DND-41 (cell line): ENCODE results near the gene N4BP2.

Experiments
- ATAC-seq: fragments of 200-7000 bp; cut with Tn5 transposase; 3 replicates; pipeline ENCODE4 v1.9.1; 2021; ENCODE audit warnings: low read depth; ENCODE audit not compliant: insufficient read depth
- DNase-seq: peaks from one replicate; pipeline ENCODE4 v3.0.0-alpha.2; 2020
- H2AFZ ChIP-seq: 2 replicates; pipeline ENCODE4 v1.6.0; 2012; ENCODE audit warnings: low read depth, low read length
- H3K27ac ChIP-seq: 2 replicates; pipeline ENCODE4 v1.5.1; 2012; ENCODE audit warnings: low read length, inconsistent platforms
- H3K27me3 ChIP-seq: fragments of 200-600 bp; sonication (generic); 2 replicates; pipeline ENCODE4 v1.6.0; 2012; ENCODE audit warnings: low read length, mild to moderate bottlenecking, inconsistent platforms; ENCODE audit not compliant: insufficient read depth, poor library complexity
- H3K36me3 ChIP-seq: 2 replicates; pipeline ENCODE4 v1.5.1; 2012; ENCODE audit warnings: low read length, inconsistent platforms; ENCODE audit not compliant: insufficient read depth
- H3K4me1 ChIP-seq: 2 replicates; pipeline ENCODE4 v1.5.1; 2012; ENCODE audit warnings: mild to moderate bottlenecking, low read length; ENCODE audit not compliant: insufficient read depth
- H3K4me2 ChIP-seq: 2 replicates; pipeline ENCODE4 v1.6.0; 2012; ENCODE audit warnings: mild to moderate bottlenecking, moderate library complexity, low read length, inconsistent platforms; ENCODE audit not compliant: insufficient read depth
- H3K4me3 ChIP-seq, 2 experiments: fragments of 200-600 bp in 1 of 2; shearing (Covaris generic) in 1 of 2; 2 replicates each; pipeline ENCODE4 v1.5.1; 2012 to 2016; ENCODE audit warnings: inconsistent platforms in 2 of 2, low read length in 2 of 2, mild to moderate bottlenecking in 2 of 2, low read depth in 1 of 2, moderate library complexity in 1 of 2
- H3K79me2 ChIP-seq: 2 replicates; pipeline ENCODE4 v1.6.0; 2012; ENCODE audit warnings: low read length, inconsistent platforms; ENCODE audit not compliant: insufficient read depth
- H3K9ac ChIP-seq: 2 replicates; pipeline ENCODE4 v1.6.0; 2012; ENCODE audit warnings: low read depth, mild to moderate bottlenecking, inconsistent platforms, low read length, moderate library complexity
- H3K9me3 ChIP-seq: 2 replicates; pipeline ENCODE4 v1.5.1; 2012; ENCODE audit warnings: low read length, moderate library complexity, mild to moderate bottlenecking, inconsistent platforms; ENCODE audit not compliant: insufficient read depth, severe bottlenecking
- H4K20me1 ChIP-seq: 2 replicates; pipeline ENCODE4 v1.6.0; 2012; ENCODE audit warnings: low read length; ENCODE audit not compliant: insufficient read depth
- EZH2 ChIP-seq: IDR thresholded peaks from 3 replicates; pipeline ENCODE4 v1.6.1; 2012; ENCODE audit warnings: borderline replicate concordance, low read depth, mild to moderate bottlenecking, moderate library complexity, low read length, inconsistent platforms; ENCODE audit not compliant: severe bottlenecking
- TF ChIP-seq, protein P1 (sequence below): IDR thresholded peaks from 2 replicates; pipeline ENCODE4 v1.5.1; 2012; ENCODE audit warnings: borderline replicate concordance, low read length, moderate library complexity, mild to moderate bottlenecking; ENCODE audit not compliant: poor library complexity, severe bottlenecking; ENCODE audit errors: extremely low read depth

The N4BP2 gene

DNA sequence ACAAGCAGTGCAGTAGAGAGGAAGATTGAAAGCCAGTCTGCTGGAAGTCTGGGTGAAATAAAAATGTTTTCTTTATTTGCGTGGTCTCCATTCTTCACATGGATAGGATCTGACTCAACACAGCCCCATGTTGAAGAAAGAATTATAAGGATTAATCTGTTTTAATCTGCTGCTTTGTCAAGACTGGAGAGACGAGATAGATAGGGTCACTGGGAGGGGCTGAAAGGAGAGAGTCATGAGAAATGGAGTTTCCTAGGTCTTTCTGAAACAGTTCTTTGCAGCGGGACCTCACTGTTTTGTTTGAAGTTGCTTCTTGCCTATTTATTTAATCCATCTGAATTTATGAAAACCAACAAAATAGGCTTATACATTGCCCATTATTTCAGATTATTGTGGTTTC is 107.8 kb downstream of the N4BP2 start:
- Histone ChIP-seq H3K4me1 (no peaks in the 10 kb centered on the region), H3K4me3 (no peak overlapping the region), H3K9me3 (peaks cover 11% of the 10 kb centered on the region), H2AFZ (no peak overlapping the region), H3K27me3 (no peaks in the 10 kb centered on the region), H4K20me1 (no peaks in the 10 kb centered on the region), H3K36me3 (peaks cover 50% of the 10 kb centered on the region), H3K79me2 (no peaks in the 10 kb centered on the region), H3K27ac (no peak overlapping the region), H3K4me2 (no peak overlapping the region), H3K9ac (no peak overlapping the region)
- DNase-seq: no peak
- no peak for ATAC-seq
- TF ChIP-seq, protein P1, sequence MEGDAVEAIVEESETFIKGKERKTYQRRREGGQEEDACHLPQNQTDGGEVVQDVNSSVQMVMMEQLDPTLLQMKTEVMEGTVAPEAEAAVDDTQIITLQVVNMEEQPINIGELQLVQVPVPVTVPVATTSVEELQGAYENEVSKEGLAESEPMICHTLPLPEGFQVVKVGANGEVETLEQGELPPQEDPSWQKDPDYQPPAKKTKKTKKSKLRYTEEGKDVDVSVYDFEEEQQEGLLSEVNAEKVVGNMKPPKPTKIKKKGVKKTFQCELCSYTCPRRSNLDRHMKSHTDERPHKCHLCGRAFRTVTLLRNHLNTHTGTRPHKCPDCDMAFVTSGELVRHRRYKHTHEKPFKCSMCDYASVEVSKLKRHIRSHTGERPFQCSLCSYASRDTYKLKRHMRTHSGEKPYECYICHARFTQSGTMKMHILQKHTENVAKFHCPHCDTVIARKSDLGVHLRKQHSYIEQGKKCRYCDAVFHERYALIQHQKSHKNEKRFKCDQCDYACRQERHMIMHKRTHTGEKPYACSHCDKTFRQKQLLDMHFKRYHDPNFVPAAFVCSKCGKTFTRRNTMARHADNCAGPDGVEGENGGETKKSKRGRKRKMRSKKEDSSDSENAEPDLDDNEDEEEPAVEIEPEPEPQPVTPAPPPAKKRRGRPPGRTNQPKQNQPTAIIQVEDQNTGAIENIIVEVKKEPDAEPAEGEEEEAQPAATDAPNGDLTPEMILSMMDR: no peak
- TF ChIP-seq EZH2: no peak

DNA sequence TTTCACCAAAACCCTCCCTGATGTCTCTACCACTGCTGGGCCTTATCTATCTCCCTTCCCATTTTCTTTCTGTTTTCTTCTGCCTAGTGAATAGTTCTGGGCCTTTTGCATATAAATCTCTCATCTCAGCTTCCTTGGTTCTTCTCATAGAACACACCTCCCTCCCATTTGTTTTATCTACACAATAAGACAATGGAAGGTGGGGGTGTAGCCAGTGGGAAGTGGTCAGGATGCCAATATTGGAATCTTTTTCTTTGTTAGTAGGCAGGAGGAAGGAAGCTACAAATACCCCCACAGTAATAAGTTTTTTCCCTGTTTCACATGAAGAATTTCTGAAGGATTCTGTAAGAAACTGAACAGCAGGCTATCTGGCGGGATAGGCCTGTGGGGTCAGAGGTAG is 109.3 kb downstream of the N4BP2 start:
- ATAC-seq: no peak
- no peak for DNase-seq
- Histone ChIP-seq H3K9me3 (peaks cover 11% of the 10 kb centered on the region), H2AFZ (no peak overlapping the region), H4K20me1 (no peaks in the 10 kb centered on the region), H3K4me2 (no peak overlapping the region), H3K79me2 (no peaks in the 10 kb centered on the region), H3K27ac (no peak overlapping the region), H3K4me3 (no peak overlapping the region), H3K4me1 (no peaks in the 10 kb centered on the region), H3K9ac (no peak overlapping the region), H3K27me3 (no peaks in the 10 kb centered on the region), H3K36me3 (peaks cover 38% of the 10 kb centered on the region)
- TF ChIP-seq EZH2: no peak
- TF ChIP-seq, protein P1: no peak

DNA sequence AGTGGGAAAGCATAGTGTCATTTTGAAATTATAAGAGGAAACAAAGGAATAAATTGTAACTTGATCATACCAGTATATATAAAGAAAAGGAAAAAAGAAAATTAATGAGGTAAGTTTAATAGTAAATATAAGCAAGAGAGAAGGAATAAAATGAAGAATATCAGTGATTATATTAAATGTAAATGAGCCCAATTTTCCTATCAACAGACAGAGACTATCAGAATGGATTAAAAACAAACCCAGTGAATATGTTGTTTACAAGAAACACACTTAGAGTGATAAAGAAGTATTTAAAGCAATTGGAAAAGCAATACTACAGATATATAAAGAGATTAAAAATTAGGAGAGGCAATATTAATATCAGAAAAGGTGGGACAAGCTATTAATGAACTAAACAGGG is 111.4 kb downstream of the N4BP2 start:
- Histone ChIP-seq H3K27me3 (no peaks in the 10 kb centered on the region), H3K4me3 (no peak overlapping the region), H3K9me3 (peaks cover 11% of the 10 kb centered on the region), H3K4me2 (no peak overlapping the region), H3K4me1 (no peaks in the 10 kb centered on the region), H3K79me2 (no peaks in the 10 kb centered on the region), H3K9ac (no peak overlapping the region), H3K36me3 (peaks cover 23% of the 10 kb centered on the region), H2AFZ (no peak overlapping the region), H3K27ac (no peak overlapping the region), H4K20me1 (no peaks in the 10 kb centered on the region)
- TF ChIP-seq, protein P1: no peak
- TF ChIP-seq EZH2: no peak
- ATAC-seq: no peak
- no peak for DNase-seq

DNA sequence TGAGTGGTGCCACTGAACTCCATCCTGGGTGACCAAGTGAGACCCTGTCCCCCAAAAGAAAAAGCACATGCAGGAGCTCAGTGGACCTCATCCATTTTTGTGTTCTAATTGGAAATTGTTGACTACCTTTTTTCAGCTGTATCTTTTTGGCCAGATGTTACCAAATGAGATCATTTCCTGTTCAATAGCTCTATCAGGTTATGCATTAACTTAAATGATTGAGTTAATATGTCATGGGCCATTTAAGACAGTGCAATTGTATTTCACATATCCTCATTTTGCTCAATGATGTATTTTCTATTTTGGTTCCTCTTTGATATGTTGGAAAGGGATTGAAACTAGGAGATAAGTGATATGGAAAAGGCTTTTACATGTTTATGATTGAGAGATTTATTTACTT is 113.9 kb downstream of the N4BP2 start:
- TF ChIP-seq, protein P1: no peak
- TF ChIP-seq EZH2: no peak
- Histone ChIP-seq H3K9me3 (peaks cover 11% of the 10 kb centered on the region), H3K27me3 (no peaks in the 10 kb centered on the region), H3K79me2 (no peaks in the 10 kb centered on the region), H3K4me3 (no peak overlapping the region), H3K4me1 (no peaks in the 10 kb centered on the region), H4K20me1 (no peaks in the 10 kb centered on the region), H3K9ac (no peak overlapping the region), H2AFZ (no peak overlapping the region), H3K4me2 (no peak overlapping the region), H3K27ac (no peak overlapping the region), H3K36me3 (peaks cover 15% of the 10 kb centered on the region; the same call in 1 of the 2 replicates)
- no peak for ATAC-seq
- no peak for DNase-seq
